ENCODE measurements around the gene MAP4K2. TPM values are rescaled to one million over a fixed set of nuclear protein-coding genes. Genes with fewer than 3 reads are reported as not detected.

Gene MAP4K2
- total and polyA plus RNA-seq, 2 donors from 2014 or later = 12.5 to 15.4 TPM

DNA sequence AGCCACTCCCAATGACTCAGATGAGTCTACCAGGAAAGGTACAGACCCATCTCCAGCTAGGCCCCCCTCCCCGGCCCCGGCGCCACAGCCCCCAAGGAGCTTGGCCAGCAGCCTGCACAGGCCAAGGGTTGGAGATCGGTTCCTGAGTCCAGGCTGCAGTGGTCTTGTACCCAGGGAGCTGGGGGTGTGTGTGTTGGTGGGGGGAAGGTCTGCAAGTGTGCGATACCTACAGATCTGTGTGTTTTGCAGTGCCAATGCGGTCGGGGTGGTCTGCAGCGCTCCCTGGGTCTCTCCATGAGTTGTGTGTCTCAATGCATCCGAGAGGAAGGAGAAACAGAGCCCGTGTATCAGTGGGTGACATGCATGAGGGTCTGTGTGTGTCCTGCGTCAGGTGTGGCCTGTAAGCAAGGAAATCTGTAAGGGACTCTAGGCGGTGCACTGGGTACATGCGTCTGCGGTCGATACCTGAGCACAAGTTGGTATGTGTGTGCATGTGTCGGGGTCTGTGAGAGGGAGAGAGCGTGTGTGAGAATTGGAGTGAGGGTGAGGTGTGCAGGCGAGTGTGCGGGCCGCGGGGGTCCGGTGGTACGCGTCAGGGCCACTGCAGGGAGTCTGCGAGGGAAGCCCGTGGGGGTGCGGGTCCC is 40.8 kb upstream of the MAP4K2 start:
- Histone ChIP-seq H3K4me1 (ENCODE audit: control insufficient read depth in 2 of 3, insufficient read depth in 2 of 3, low read depth in 1 of 3, low read length in 3 of 3) (peaks cover 0 to 16% (median 6%) of the 10 kb centered on the region in 3 donors), H3K9ac (ENCODE audit: low read length in 3 of 3) (peak overlapping the region in 2 of 3 donors; percentile 36 to 51), H3K27ac (ENCODE audit: low read depth in 2 of 2, low read length in 2 of 2) (peak overlapping the region in 1 of 2 donors; percentile 32), H3K27me3 (ENCODE audit: control insufficient read depth, insufficient read depth, low read length) (no peaks in the 10 kb centered on the region), H3K9me3 (ENCODE audit: control insufficient read depth in 2 of 3, insufficient read depth in 1 of 3, low read length in 3 of 3) (no peaks in the 10 kb centered on the region), H3K36me3 (ENCODE audit: control insufficient read depth in 2 of 3, insufficient read depth in 3 of 3, low read length in 3 of 3) (peaks cover 0 to 5% (median 4%) of the 10 kb centered on the region in 3 donors), H3K4me3 (ENCODE audit: low read length in 3 of 3) (peak overlapping the region; percentile 59 to 72 (median 60))
- FAIRE-seq = no peak
- TF ChIP-seq, protein P1, sequence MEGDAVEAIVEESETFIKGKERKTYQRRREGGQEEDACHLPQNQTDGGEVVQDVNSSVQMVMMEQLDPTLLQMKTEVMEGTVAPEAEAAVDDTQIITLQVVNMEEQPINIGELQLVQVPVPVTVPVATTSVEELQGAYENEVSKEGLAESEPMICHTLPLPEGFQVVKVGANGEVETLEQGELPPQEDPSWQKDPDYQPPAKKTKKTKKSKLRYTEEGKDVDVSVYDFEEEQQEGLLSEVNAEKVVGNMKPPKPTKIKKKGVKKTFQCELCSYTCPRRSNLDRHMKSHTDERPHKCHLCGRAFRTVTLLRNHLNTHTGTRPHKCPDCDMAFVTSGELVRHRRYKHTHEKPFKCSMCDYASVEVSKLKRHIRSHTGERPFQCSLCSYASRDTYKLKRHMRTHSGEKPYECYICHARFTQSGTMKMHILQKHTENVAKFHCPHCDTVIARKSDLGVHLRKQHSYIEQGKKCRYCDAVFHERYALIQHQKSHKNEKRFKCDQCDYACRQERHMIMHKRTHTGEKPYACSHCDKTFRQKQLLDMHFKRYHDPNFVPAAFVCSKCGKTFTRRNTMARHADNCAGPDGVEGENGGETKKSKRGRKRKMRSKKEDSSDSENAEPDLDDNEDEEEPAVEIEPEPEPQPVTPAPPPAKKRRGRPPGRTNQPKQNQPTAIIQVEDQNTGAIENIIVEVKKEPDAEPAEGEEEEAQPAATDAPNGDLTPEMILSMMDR (IDR thresholded peaks at IDR 0.05; ENCODE audit: borderline replicate concordance, extremely low read depth, insufficient read depth) = no peak
- DNase-seq = peak in 1 of 5 donors; percentile 73
- intact Hi-C loops (cut with DNase I) = no loop called here

DNA sequence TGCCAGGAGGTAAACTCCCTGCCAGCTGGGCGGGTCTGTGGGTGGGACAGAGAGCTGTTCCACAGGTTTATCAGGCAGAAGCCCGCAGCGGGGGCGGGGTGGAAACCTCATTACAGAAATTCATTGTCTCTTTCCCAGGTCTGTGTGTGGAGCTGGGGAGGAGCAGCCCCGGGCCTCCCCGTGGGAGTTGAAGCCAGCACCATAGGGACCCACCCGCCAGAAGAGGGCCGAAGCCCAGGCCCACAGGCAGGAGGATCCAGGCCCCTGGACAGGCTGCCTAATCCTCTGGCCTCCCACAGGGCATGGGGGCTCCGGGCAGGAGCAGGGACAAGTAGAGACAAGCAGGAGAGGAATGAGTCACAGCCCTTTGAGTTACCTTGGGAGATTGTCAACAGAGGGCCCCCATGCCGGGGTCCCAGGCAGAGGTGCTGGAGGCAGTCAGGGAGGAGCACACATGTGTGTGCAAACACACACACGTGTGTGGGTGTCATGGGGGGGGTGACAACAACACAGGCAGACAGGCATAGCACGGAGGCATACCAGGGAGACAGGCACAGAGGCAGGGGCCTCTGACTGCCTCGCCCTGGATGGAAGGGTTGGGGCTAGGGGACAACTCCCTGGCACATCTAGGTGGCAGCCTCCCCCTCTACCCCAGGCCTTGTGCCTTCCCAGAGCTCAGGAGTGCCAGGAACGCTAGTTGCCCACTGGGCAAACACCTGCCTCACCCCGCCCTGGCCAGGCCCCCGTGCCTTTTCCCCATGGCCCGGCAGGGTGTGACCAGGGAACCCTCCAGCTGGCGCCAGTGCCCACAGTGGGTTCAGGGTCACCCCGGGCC is 40.1 kb upstream of the MAP4K2 start:
- H3K4me1 ChIP-seq (ENCODE audit: control insufficient read depth in 2 of 3, insufficient read depth in 2 of 3, low read depth in 1 of 3, low read length in 3 of 3) = peaks cover 0 to 11% (median 6%) of the 10 kb centered on the region in 3 donors
- no peaks in the 10 kb centered on the region for H3K9me3 ChIP-seq (ENCODE audit: control insufficient read depth in 2 of 3, insufficient read depth in 1 of 3, low read length in 3 of 3)
- H3K36me3 ChIP-seq (ENCODE audit: control insufficient read depth in 2 of 3, insufficient read depth in 3 of 3, low read length in 3 of 3) = peaks cover 0 to 5% (median 4%) of the 10 kb centered on the region in 3 donors
- H3K9ac ChIP-seq (ENCODE audit: low read length in 3 of 3) = peak overlapping the region in 1 of 3 donors; percentile 34
- TF ChIP-seq, protein P1 (IDR thresholded peaks at IDR 0.05; ENCODE audit: borderline replicate concordance, extremely low read depth, insufficient read depth) = no peak
- H3K27ac ChIP-seq (ENCODE audit: low read depth in 2 of 2, low read length in 2 of 2) = no peak overlapping the region
- peak overlapping the region in 2 of 3 donors; percentile 0 to 72 for H3K4me3 ChIP-seq (ENCODE audit: low read length in 3 of 3)
- no peaks in the 10 kb centered on the region for H3K27me3 ChIP-seq (ENCODE audit: control insufficient read depth, insufficient read depth, low read length)
- FAIRE-seq (no peak), DNase-seq (peak in 2 of 5 donors; percentile 63 to 93)
- intact Hi-C loops (cut with DNase I) = no loop called here

- Histone ChIP-seq H3K27me3 (ENCODE audit: control insufficient read depth, insufficient read depth, low read length) (no peaks in the 10 kb centered on the region), H3K4me3 (ENCODE audit: low read length in 3 of 3) (no peak overlapping the region), H3K9me3 (ENCODE audit: control insufficient read depth in 2 of 3, insufficient read depth in 1 of 3, low read length in 3 of 3) (no peaks in the 10 kb centered on the region), H3K9ac (ENCODE audit: low read length in 3 of 3) (peak overlapping the region in 1 of 3 donors; percentile 12), H3K4me1 (ENCODE audit: control insufficient read depth in 2 of 3, insufficient read depth in 2 of 3, low read depth in 1 of 3, low read length in 3 of 3) (peaks cover 0 to 11% (median 6%) of the 10 kb centered on the region in 3 donors), H3K36me3 (ENCODE audit: control insufficient read depth in 2 of 3, insufficient read depth in 3 of 3, low read length in 3 of 3) (peaks cover 0 to 5% (median 4%) of the 10 kb centered on the region in 3 donors), H3K27ac (ENCODE audit: low read depth in 2 of 2, low read length in 2 of 2) (no peak overlapping the region)
- TF ChIP-seq, protein P1 (IDR thresholded peaks at IDR 0.05; ENCODE audit: borderline replicate concordance, extremely low read depth, insufficient read depth) = no peak
- no peak for DNase-seq
- FAIRE-seq = no peak
- intact Hi-C loops (cut with DNase I) = no loop called here
Measured at GRCh38 chr11:64842366-64842759, 39.3 kb upstream of the MAP4K2 start.

Data from kidney (tissue), 14 donors.